Neural crest cell (in vitro differentiated cells): ENCODE results near the gene PLCB3. TPM values are rescaled to one million over a fixed set of nuclear protein-coding genes. Genes with fewer than 3 reads are reported as not detected.

Experiments
- DNase-seq: peaks from one replicate; pipeline ENCODE4 v3.0.0; 2021; ENCODE audit warnings: low read depth, mixed read lengths, low spot score
- H3K27ac Mint-ChIP-seq: one replicate; pipeline ENCODE4 v1.8.0; 2021; ENCODE audit warnings: mild to moderate bottlenecking, mixed read lengths; ENCODE audit not compliant: unreplicated experiment
- H3K27me3 Mint-ChIP-seq: 2 replicates; pipeline ENCODE4 v1.8.0; 2021; ENCODE audit warnings: low read depth, mild to moderate bottlenecking, mixed read lengths
- H3K36me3 Mint-ChIP-seq: 2 replicates; pipeline ENCODE4 v1.8.0; 2021; ENCODE audit warnings: low read depth, mild to moderate bottlenecking, mixed read lengths
- H3K4me1 Mint-ChIP-seq: 2 replicates; pipeline ENCODE4 v1.8.0; 2021; ENCODE audit warnings: mixed read lengths
- H3K4me3 Mint-ChIP-seq: one replicate; pipeline ENCODE4 v1.8.0; 2021; ENCODE audit warnings: mild to moderate bottlenecking, mixed read lengths
- H3K9me3 Mint-ChIP-seq: 2 replicates; pipeline ENCODE4 v1.8.0; 2021; ENCODE audit warnings: mixed read lengths
- total RNA-seq: library from RNA; stranded (reverse); gene quantifications from 2 replicates; pipeline ENCODE4 v1.2.1, GENCODE V29; 2021
- TF ChIP-seq, protein P1 (sequence below): fragments of 200-600 bp; sonication (generic); conservative IDR thresholded peaks from 2 replicates; pipeline ENCODE4 v1.5.0; 2021; ENCODE audit warnings: antibody characterized with exemption, mild to moderate bottlenecking

The PLCB3 gene
- total RNA-seq, 1 donor from 2014 or later: 36.4 TPM

DNA sequence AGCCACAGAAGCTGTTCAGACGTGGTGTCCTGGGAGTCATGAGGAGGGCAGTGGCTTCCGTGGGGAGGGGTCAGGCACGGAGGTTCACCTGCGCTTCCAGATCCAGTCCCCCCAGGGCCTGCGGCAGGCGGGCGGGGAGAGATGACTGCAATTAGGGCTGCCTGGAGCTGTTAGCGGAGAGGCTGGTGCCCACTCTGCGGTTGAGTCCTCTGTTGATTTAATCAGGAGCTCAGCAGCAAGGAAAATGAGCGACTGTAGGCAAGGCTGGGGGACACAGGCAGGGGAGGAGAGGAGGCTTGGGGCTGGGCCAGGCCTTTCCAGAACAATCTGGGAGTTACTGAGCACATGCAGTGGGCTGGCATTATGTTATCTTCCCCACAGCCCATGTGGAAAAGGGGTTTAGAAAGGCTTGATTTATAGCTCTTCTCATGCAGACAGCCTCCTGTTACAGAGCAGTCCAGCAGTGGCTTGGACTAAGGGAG, 13.1 kb downstream of the PLCB3 start:
- Mint-ChIP-seq H3K36me3 (peaks cover 10% of the 10 kb centered on the region), H3K27ac (no peak overlapping the region), H3K4me1 (peaks cover 20% of the 10 kb centered on the region), H3K9me3 (no peaks in the 10 kb centered on the region), H3K27me3 (no peaks in the 10 kb centered on the region), H3K4me3 (peak overlapping the region; percentile 38)
- TF ChIP-seq, protein P1, sequence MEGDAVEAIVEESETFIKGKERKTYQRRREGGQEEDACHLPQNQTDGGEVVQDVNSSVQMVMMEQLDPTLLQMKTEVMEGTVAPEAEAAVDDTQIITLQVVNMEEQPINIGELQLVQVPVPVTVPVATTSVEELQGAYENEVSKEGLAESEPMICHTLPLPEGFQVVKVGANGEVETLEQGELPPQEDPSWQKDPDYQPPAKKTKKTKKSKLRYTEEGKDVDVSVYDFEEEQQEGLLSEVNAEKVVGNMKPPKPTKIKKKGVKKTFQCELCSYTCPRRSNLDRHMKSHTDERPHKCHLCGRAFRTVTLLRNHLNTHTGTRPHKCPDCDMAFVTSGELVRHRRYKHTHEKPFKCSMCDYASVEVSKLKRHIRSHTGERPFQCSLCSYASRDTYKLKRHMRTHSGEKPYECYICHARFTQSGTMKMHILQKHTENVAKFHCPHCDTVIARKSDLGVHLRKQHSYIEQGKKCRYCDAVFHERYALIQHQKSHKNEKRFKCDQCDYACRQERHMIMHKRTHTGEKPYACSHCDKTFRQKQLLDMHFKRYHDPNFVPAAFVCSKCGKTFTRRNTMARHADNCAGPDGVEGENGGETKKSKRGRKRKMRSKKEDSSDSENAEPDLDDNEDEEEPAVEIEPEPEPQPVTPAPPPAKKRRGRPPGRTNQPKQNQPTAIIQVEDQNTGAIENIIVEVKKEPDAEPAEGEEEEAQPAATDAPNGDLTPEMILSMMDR: no peak
- DNase-seq: no peak

- DNase-seq: no peak
- Mint-ChIP-seq H3K4me1 (peaks cover 24% of the 10 kb centered on the region), H3K9me3 (no peaks in the 10 kb centered on the region), H3K27ac (no peak overlapping the region), H3K36me3 (peaks cover 5% of the 10 kb centered on the region), H3K27me3 (peaks cover 7% of the 10 kb centered on the region), H3K4me3 (peak overlapping the region; percentile 67)
- TF ChIP-seq, protein P1: no peak
Measured at GRCh38 chr11:64265176-64266160, 14.1 kb downstream of the PLCB3 start.

DNA sequence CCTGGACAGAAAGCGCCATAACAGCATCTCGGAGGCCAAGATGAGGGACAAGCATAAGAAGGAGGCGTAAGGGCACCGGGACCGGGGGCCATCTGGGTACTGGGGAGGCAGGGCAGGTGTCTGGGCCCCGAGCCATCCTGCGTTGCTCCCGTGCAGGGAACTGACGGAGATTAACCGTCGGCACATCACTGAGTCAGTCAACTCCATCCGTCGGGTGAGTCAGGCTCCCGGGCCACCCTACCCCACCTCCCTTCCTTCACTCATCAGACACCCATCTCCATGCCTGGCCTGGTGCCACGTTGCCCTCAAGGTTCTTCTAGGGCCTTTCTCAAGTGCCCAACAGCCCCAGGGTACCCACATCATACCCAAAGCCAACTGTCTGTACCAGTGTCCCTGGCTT, 15.0 kb downstream of the PLCB3 start:
- H3K36me3 Mint-ChIP-seq: peaks cover 5% of the 10 kb centered on the region

DNA sequence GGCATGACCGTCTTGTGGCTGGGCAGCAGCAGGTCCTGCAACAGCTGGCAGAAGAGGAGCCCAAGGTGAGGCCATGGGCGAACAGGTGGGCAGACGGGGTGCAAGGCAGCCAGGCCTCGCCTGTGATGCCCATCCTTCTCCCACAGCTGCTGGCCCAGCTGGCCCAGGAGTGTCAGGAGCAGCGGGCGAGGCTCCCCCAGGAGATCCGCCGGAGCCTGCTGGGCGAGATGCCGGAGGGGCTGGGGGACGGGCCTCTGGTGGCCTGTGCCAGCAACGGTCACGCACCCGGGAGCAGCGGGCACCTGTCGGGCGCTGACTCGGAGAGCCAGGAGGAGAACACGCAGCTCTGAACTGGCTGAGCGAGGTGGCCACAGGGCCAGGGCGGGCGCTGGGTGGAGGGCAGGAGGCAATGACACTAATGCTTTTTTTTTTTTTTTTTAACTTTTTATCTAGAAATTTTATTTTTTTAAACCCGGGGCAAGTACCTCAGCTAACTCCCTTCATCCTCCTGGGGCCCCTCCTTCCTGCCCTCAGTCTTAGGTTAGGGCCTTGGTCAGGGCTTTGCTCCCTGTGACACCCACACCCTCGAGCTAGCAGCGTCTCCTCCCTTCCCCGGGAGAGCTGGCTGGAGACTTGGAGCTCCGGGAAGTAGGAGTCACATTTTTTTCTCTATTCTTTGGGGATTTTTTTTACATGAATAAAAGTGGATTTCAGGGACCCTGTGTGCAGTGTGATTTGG, 16.0 kb downstream of the PLCB3 start:
- H3K9me3 Mint-ChIP-seq: no peaks in the 10 kb centered on the region
- peaks cover 31% of the 10 kb centered on the region for H3K4me1 Mint-ChIP-seq

More for the DNA sequence above, 15.0 kb downstream of the PLCB3 start:
- Mint-ChIP-seq H3K27me3 (peaks cover 7% of the 10 kb centered on the region), H3K4me1 (peaks cover 25% of the 10 kb centered on the region), H3K4me3 (peak overlapping the region; percentile 67), H3K27ac (no peak overlapping the region), H3K9me3 (no peaks in the 10 kb centered on the region)
- TF ChIP-seq, protein P1: no peak
- DNase-seq: no peak

More for the DNA sequence above, 16.0 kb downstream of the PLCB3 start:
- peaks cover 7% of the 10 kb centered on the region for H3K27me3 Mint-ChIP-seq
- no peak for DNase-seq
- no peak overlapping the region for H3K27ac Mint-ChIP-seq
- H3K36me3 Mint-ChIP-seq: peaks cover 5% of the 10 kb centered on the region
- TF ChIP-seq, protein P1: no peak
- peak overlapping the region; percentile 68 for H3K4me3 Mint-ChIP-seq
